ENCODE data around the gene QPCTL.

- TF ChIP-seq CTCF (IDR thresholded peaks at IDR 0.05; ENCODE audit: low read depth, low read length) (no peak), POLR2A (IDR thresholded peaks at IDR 0.05; ENCODE audit: extremely low read depth, insufficient read length) (no peak), MAX (IDR thresholded peaks at IDR 0.05; ENCODE audit: low read depth, low read length) (no peak), MYC (IDR thresholded peaks at IDR 0.05; ENCODE audit: low read depth, low read length) (no peak)
Observed at GRCh38 chr19:45676851-45677263, 15.6 kb upstream of the QPCTL start.

Measured in NB4 (cell line).